ENCODE data around the gene LRRC8D. TPM values are rescaled to one million over a fixed set of nuclear protein-coding genes. Genes with fewer than 3 reads are reported as not detected.
A peak's percentile ranks its signal among the peaks of the same experiment; 100 is the strongest.

The LRRC8D gene
- total and polyA plus RNA-seq, 11 donors, result 2.1 to 16.5 (median 8.0) TPM

GRCh38 chr1:89882348-89883029, 61.7 kb downstream of the LRRC8D start:
- H3K36me3 ChIP-seq, result no peaks in the 10 kb centered on the region
- no peaks in the 10 kb centered on the region for H3K27me3 ChIP-seq
- no peak overlapping the region for H3K4me3 ChIP-seq
- peaks cover 0 to 21% (median 5%) of the 10 kb centered on the region in 12 donors for H3K4me1 ChIP-seq
- peak in 2 of 4 donors; percentile 23 to 48 for ATAC-seq
- H3K9me3 ChIP-seq, result peaks cover 0 to 9% (median 0%) of the 10 kb centered on the region in 12 donors
- TF ChIP-seq CTCF (IDR thresholded peaks at IDR 0.05) (no peak), POLR2A (IDR thresholded peaks at IDR 0.05) (no peak)
- no peak overlapping the region for H3K27ac ChIP-seq
- 80 to 84% (median 81%) methylated on average over 6 of the region's 6 CpGs for WGBS, 4 donors
- intact Hi-C loops (cut with DNase I), result no loop called here
- DNase-seq, result no peak

- DNase-seq (no peak), ATAC-seq (no peak)
- H3K27me3 ChIP-seq, result no peaks in the 10 kb centered on the region
- H3K27ac ChIP-seq, result no peak overlapping the region
- peaks cover 0 to 15% (median 4%) of the 10 kb centered on the region in 12 donors for H3K4me1 ChIP-seq
- intact Hi-C loops (cut with DNase I), result no loop called here
- WGBS, 4 donors, result 96 to 98% (median 97%) methylated on average over 6 of the region's 6 CpGs
- H3K9me3 ChIP-seq, result peaks cover 0 to 9% (median 0%) of the 10 kb centered on the region in 12 donors
- H3K36me3 ChIP-seq, result no peaks in the 10 kb centered on the region
- TF ChIP-seq CTCF (IDR thresholded peaks at IDR 0.05), result no peak
- TF ChIP-seq POLR2A (IDR thresholded peaks at IDR 0.05), result no peak
- no peak overlapping the region for H3K4me3 ChIP-seq
Observed at GRCh38 chr1:89883030-89883379, 62.2 kb downstream of the LRRC8D start.

GRCh38 chr1:89884718-89885596, 64.1 kb downstream of the LRRC8D start:
- ATAC-seq, result no peak
- WGBS, 4 donors, result 88 to 91% (median 89%) methylated on average over 6 of the region's 6 CpGs

More at GRCh38 chr1:89884718-89885596, 64.1 kb downstream of the LRRC8D start:
- no peaks in the 10 kb centered on the region for H3K27me3 ChIP-seq
- peaks cover 0 to 9% (median 0%) of the 10 kb centered on the region in 12 donors for H3K9me3 ChIP-seq
- peaks cover 0 to 7% (median 0%) of the 10 kb centered on the region in 12 donors for H3K4me1 ChIP-seq
- H3K4me3 ChIP-seq, result no peak overlapping the region
- no peak for DNase-seq
- TF ChIP-seq CTCF (IDR thresholded peaks at IDR 0.05) (no peak), POLR2A (IDR thresholded peaks at IDR 0.05) (no peak)
- no peaks in the 10 kb centered on the region for H3K36me3 ChIP-seq
- H3K27ac ChIP-seq, result no peak overlapping the region
- intact Hi-C loops (cut with DNase I), result no loop called here

All from heart left ventricle (tissue), 16 donors.